HCT116 (cell line): ENCODE results near the gene RAPGEF6. TPM values are rescaled to one million over a fixed set of nuclear protein-coding genes. Genes with fewer than 3 reads are reported as not detected.

ENCODE experiments used
- ATAC-seq: fragments of 200-7000 bp; cut with Tn5 transposase; 2 replicates; pipeline ENCODE4 v1.9.1; 2020; ENCODE audit warnings: mild to moderate bottlenecking, moderate library complexity
- BruUV-seq: library from RNA; stranded (reverse); fragments of 400-500 nt; replicated peaks from 2 replicates; lab custom pipeline; 2021; lab: Mats Ljungman, UMichigan
- CTCF ChIA-PET: fragments of 300-600 bp; sonication (Branson Sonifier 250); formaldehyde crosslinking; loops from one replicate; lab custom pipeline; 2021; ENCODE audit warnings: antibody characterized with exemption; lab: Charles Lee
- POLR2A ChIA-PET: fragments of 300-600, 350-600 bp; sonication (Branson Sonifier 250); formaldehyde crosslinking; loops from one replicate; lab custom pipeline; 2021; ENCODE audit warnings: antibody characterized with exemption; lab: Charles Lee
- RAD21 ChIA-PET, 2 experiments: fragments of 300-600 bp; sonication (Branson Sonifier 250); formaldehyde crosslinking; loops; one replicate each; lab custom pipeline; 2023; ENCODE audit warnings: low total read pairs in 2 of 2; ENCODE audit not compliant: uncharacterized antibody in 2 of 2, unreplicated experiment in 2 of 2, low non-redundant PET in 1 of 2; lab: Charles Lee
- DNase-seq: peaks from one replicate; pipeline ENCODE4 v3.0.0-alpha.2; 2010; ENCODE audit warnings: low read depth, low spot score
- H2AFZ ChIP-seq: fragments of 200-600 bp; shearing (Covaris generic), sonication (generic); 2 replicates; pipeline ENCODE4 v1.6.1; 2017; ENCODE audit warnings: low read depth, mixed run types, mixed read lengths, antibody characterized with exemption, low read length; ENCODE audit not compliant: poor library complexity, severe bottlenecking
- H3K27ac ChIP-seq: 2 replicates; pipeline ENCODE4 v1.5.1; 2012; ENCODE audit warnings: low read depth, low read length
- H3K27me3 ChIP-seq: fragments of 200-600 bp; sonication (generic); 2 replicates; pipeline ENCODE4 v1.6.1; 2016; ENCODE audit warnings: mixed run types, low read length, mixed read lengths; ENCODE audit not compliant: insufficient read depth
- H3K36me3 ChIP-seq, 2 experiments: fragments of 200-500 bp in 1 of 2; fragments of 200-600 bp in 1 of 2; sonication (Bioruptor generic) in 1 of 2; sonication (generic) in 1 of 2; 2 replicates each; pipeline versions ENCODE4 v1.5.1 to v1.6.1; 2014 to 2016; ENCODE audit warnings: low read length in 2 of 2, inconsistent platforms in 1 of 2, mixed read lengths in 1 of 2, mixed run types in 1 of 2; ENCODE audit not compliant: insufficient read depth in 2 of 2, control insufficient read depth in 1 of 2
- H3K4me1 ChIP-seq, 2 experiments: fragments of 200-600 bp in 1 of 2; sonication (generic) in 1 of 2; 2 replicates each; pipeline versions ENCODE4 v1.5.1 to v1.6.1; 2012 to 2017; ENCODE audit warnings: low read length in 2 of 2, inconsistent platforms in 1 of 2, mild to moderate bottlenecking in 1 of 2, mixed read lengths in 1 of 2, mixed run types in 1 of 2, moderate library complexity in 1 of 2; ENCODE audit not compliant: insufficient read depth in 2 of 2, control insufficient read depth in 1 of 2
- H3K4me2 ChIP-seq: fragments of 200-600 bp; sonication (generic); 2 replicates; pipeline ENCODE4 v1.6.1; 2017; ENCODE audit warnings: mixed run types, low read length, mixed read lengths
- H3K4me3 ChIP-seq, 2 experiments: fragments of 200-600 bp in 1 of 2; sonication (generic) in 1 of 2; replicated peaks in 1 of 2; 2 replicates each; pipeline ENCODE4 v1.5.1; 2011 to 2016; ENCODE audit warnings: low read length in 2 of 2, control low read depth in 1 of 2, low read depth in 1 of 2, mild to moderate bottlenecking in 1 of 2, mixed read lengths in 1 of 2, mixed run types in 1 of 2
- H3K79me2 ChIP-seq: fragments of 200-600 bp; sonication (generic); 2 replicates; pipeline ENCODE4 v1.6.1; 2017; ENCODE audit warnings: mild to moderate bottlenecking, mixed run types, low read length, moderate library complexity, mixed read lengths; ENCODE audit not compliant: insufficient read depth
- H3K9ac ChIP-seq: fragments of 200-600 bp; sonication (generic); 2 replicates; pipeline ENCODE4 v1.6.1; 2016; ENCODE audit warnings: low read length, mixed read lengths
- H3K9me2 ChIP-seq: fragments of 200-600 bp; sonication (generic), shearing (Covaris generic); 2 replicates; pipeline ENCODE4 v1.6.1; 2017; ENCODE audit warnings: mixed run types, mild to moderate bottlenecking, moderate library complexity; ENCODE audit not compliant: insufficient read depth
- H3K9me3 ChIP-seq, 2 experiments: fragments of 200-500 bp in 1 of 2; fragments of 200-600 bp in 1 of 2; sonication (Bioruptor generic) in 1 of 2; sonication (generic) in 1 of 2; 2 replicates each; pipeline ENCODE4 v1.6.1; 2014 to 2017; ENCODE audit warnings: low read length in 2 of 2, mixed read lengths in 2 of 2, inconsistent platforms in 1 of 2, low read depth in 1 of 2, mild to moderate bottlenecking in 1 of 2, mixed run types in 1 of 2, moderate library complexity in 1 of 2; ENCODE audit not compliant: control insufficient read depth in 1 of 2, insufficient read depth in 1 of 2
- H4K20me1 ChIP-seq: fragments of 200-600 bp; sonication (generic), shearing (Covaris generic); 2 replicates; pipeline ENCODE4 v1.6.1; 2017; ENCODE audit warnings: mixed run types, mild to moderate bottlenecking, moderate library complexity; ENCODE audit not compliant: insufficient read depth
- ATF3 ChIP-seq: IDR thresholded peaks from 2 replicates; pipeline ENCODE4 v1.6.1; 2012
- CTCF ChIP-seq, 3 experiments: fragments of 200-600 bp in 1 of 3; sonication (generic) in 1 of 3; IDR thresholded peaks in 2 of 3; conservative IDR thresholded peaks in 1 of 3; 2 replicates each; pipeline ENCODE4 v1.5.1; 2012 to 2017; ENCODE audit warnings: low read depth in 2 of 3, low read length in 2 of 3, antibody characterized with exemption in 1 of 3, borderline replicate concordance in 1 of 3, control low read depth in 1 of 3, mild to moderate bottlenecking in 1 of 3, mixed read lengths in 1 of 3, mixed run types in 1 of 3, moderate library complexity in 1 of 3; ENCODE audit not compliant: insufficient read depth in 1 of 3
- EZH2phosphoT487 ChIP-seq: fragments of 200-600 bp; IDR thresholded peaks from 2 replicates; pipeline ENCODE4 v1.6.1; 2018; ENCODE audit warnings: antibody characterized with exemption, borderline replicate concordance
- FOSL1 ChIP-seq: IDR thresholded peaks from 2 replicates; pipeline ENCODE4 v1.6.1; 2012; ENCODE audit warnings: low read depth
- SP1 ChIP-seq: IDR thresholded peaks from 2 replicates; pipeline ENCODE4 v1.6.1; 2012; ENCODE audit warnings: low read depth
- SRF ChIP-seq: IDR thresholded peaks from 2 replicates; pipeline ENCODE4 v1.6.1; 2012; ENCODE audit warnings: low read depth
- intact Hi-C: fragments of 100-400 bp; cut with micrococcal nuclease; formaldehyde crosslinking; loops from 2 replicates; pipeline ENCODE4 v1.10.0; 2022
- total RNA-seq: library from RNA; stranded (reverse); gene quantifications from one replicate; pipeline ENCODE4 v1.2.1, GENCODE V29; 2021; ENCODE audit not compliant: unreplicated experiment

The RAPGEF6 gene
- total RNA-seq, 1 experiment from 2014 or later, result 18.4 TPM

- H3K4me1 ChIP-seq, result no peaks in the 10 kb centered on the region
- ATAC-seq, result no peak
- no peak for TF ChIP-seq EZH2phosphoT487
- no peak overlapping the region for H3K4me2 ChIP-seq
- H3K4me3 ChIP-seq, result no peak overlapping the region
- no peak overlapping the region for H3K9ac ChIP-seq
- H3K27ac ChIP-seq, result no peak overlapping the region
- ChIA-PET POLR2A (no interaction called here), CTCF (no interaction called here), RAD21 (no interaction called here)
- H2AFZ ChIP-seq, result no peak overlapping the region
- H3K9me3 ChIP-seq, result no peaks in the 10 kb centered on the region
- H4K20me1 ChIP-seq, result 0 out of 2 replicates have a peak, but pooled peaks cover 2% of the 10 kb centered on the region
- BruUV-seq, result no TSS peak
- no peak for DNase-seq
- no peaks in the 10 kb centered on the region; the same call in 1 of the 2 replicates for H3K79me2 ChIP-seq
- intact Hi-C loops, result no loop called here
- peaks cover 5 to 13% of the 10 kb centered on the region in 2 experiments; a peak in 2 of 4 replicates for H3K36me3 ChIP-seq
- no peaks in the 10 kb centered on the region for H3K27me3 ChIP-seq
- H3K9me2 ChIP-seq, result no peaks in the 10 kb centered on the region
These were observed 138.7 kb downstream of the RAPGEF6 start for GRCh38 chr5:131496400-131496713.

GRCh38 chr5:131495536-131496399, 139.3 kb downstream of the RAPGEF6 start:
- Histone ChIP-seq H3K27me3 (no peaks in the 10 kb centered on the region), H3K4me2 (no peak overlapping the region), H3K27ac (no peak overlapping the region), H3K9ac (no peak overlapping the region), H3K79me2 (no peaks in the 10 kb centered on the region; the same call in 1 of the 2 replicates), H3K9me3 (no peaks in the 10 kb centered on the region), H3K4me1 (no peaks in the 10 kb centered on the region), H4K20me1 (peaks cover 2% of the 10 kb centered on the region; the same call in 1 of the 2 replicates), H3K4me3 (no peak overlapping the region), H3K36me3 (peaks cover 6 to 16% of the 10 kb centered on the region in 2 experiments; a peak in 2 of 4 replicates), H2AFZ (no peak overlapping the region), H3K9me2 (no peaks in the 10 kb centered on the region)
- TF ChIP-seq FOSL1 (no peak), SRF (no peak), ATF3 (no peak), CTCF (IDR thresholded peaks at IDR 0.05 in 2 of 3, conservative IDR thresholded peaks at IDR 0.05 in 1 of 3; ENCODE audit: borderline replicate concordance in 1 of 3, insufficient read depth in 1 of 3, low read depth in 2 of 3, low read length in 2 of 3) (no peak), SP1 (no peak)
- CTCF ChIA-PET, result no interaction called here
- intact Hi-C loops, result no loop called here
- no peak for DNase-seq
- POLR2A ChIA-PET, result no interaction called here
- no peak for ATAC-seq
- RAD21 ChIA-PET, result no interaction called here
- BruUV-seq, result no TSS peak
